COLO829 (cell line): Measurements from ENCODE around the gene NFIL3.
"Not testable (repeated sequence)": the region's sequence is repeated elsewhere in the genome, so short reads cannot be mapped to it uniquely, and the experiment has no call there.

Experiments
- DNase-seq: peaks from one replicate; pipeline ENCODE4 v3.0.0; 2012; ENCODE audit warnings: low spot score

Gene NFIL3

DNA sequence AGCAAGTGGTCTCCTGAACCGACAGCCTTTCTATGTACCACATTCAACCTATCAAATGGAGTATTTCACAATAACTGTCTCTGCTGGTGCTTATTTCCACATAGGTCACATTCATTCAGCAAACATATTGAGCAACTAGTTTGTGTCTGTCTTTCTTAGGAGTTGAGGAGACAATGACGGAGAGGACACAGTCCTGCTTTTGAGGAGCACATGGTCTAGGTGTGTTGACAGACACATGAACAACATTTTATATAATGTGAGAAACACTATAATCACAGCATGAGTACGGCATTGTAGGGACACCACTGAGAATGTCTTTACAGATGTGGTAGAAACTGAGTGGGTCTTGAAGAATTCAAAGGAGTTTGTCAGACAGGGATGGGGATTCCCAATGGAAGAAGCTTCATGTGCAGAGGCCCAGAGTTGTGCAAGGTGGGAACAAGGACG is 28.5 kb downstream of the NFIL3 start:
- no peak for DNase-seq

DNA sequence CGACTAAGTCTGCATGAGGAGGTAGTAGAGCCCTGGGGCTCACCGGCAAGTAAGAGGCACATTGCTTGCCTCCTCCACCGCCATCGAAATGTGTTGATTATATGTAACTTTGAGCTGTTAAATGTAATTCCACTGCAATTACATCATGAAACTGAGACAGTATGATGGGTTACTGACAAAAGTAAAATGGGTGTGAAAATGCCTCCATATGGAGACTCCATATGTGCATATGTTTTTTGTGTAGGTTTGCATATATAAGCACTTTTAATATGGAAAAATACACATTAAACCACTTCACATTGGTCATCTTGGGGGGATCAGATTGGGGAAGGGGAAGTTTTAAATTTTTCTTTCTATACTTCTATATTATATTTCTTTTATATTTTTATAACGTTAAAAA is 29.8 kb downstream of the NFIL3 start:
- DNase-seq = no peak

DNA sequence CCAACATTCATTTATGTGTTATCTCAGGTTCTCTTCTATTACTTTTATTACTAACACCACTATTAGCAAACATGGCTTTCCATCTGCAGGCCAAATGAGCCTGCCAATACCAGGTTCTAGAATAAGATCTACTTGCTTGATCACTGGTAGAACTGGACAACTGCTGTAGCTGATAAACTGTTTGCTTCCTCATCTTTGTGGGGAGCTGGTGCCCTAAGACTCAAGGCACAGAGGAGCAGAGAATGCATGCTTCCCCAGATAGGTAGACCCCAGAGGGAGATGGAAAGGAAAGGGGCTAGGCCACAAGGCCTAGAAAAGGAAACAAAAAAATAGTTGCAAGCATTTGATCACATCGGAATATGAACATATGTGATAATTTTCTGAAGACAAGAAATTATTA is 31.2 kb downstream of the NFIL3 start:
- DNase-seq = no peak

DNA sequence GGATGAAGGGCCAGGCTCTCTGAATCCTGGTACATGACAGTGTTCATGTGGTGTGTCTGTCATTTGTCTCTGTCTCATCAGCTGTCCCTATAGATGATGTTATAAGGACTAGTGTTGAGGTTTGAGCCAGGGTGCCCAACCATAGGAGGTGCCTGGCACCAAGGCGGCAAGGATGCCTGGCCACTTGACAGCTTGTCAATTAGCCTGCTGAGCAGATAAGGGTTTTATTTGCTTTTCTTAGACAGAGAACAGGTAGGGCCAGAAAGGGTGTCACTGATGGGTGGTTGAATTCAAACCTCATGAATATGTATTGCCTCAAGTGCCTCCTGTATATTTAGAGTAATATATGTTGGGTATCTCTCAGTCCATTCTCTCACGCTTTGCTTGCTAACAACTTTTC is 31.8 kb downstream of the NFIL3 start:
- DNase-seq = no peak

DNA sequence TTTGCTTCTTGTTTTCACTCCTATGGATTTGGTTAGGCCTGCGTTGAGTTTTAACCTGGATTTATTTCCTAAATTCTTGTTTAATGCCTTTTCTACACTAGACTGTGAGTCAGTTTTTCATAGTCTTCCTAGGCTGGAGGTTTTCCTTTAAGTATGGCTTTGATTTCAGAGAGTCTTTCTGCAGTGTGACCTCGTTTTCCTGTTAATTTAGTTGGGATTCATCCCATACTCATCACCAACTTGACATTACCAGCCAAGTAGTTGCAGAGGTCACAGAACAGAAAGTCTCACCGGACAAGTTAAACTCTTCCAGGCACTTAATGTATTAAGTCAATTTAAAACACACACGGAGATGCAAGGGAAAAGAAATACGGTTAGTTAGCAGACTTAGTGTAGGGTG is 32.2 kb downstream of the NFIL3 start:
- DNase-seq = no peak

DNA sequence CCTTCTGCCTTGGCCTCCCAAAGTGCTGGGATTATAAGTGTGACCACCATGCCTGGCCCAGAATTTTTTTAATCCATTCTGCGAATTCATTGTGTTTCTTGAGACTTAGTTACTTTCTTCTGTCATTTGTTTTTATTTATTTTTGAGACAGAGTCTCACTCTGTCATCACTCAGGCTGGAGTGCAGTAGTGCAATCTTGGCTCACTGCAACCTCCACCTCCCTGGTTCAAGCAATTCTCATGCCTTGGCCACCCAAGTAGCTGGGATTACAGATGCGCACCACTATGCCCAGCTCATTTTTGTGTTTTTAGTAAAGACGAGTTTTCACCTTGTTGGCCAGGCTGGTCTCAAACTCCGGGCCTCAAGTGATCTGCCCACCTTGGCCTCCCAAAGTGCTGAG is 33.9 kb downstream of the NFIL3 start:
- not testable (repeated sequence) for DNase-seq

DNA sequence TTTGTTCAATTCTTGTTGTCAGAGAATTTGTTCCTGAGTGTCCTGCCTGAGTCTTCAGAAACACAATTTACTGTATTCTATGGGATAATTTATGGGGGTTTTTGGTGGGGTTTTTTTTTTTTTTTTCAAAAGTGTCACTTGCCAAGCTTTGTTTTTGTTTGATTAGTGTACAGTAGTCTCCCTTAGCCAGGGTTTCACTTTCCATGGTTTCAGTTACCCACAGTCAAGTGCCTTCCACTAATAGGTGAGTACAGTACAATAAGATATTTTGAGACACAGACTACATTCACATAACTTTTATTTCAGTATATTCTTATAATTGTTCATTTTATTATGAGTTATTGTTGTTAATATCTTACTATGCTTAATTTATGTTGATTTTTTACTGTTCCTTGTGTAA is 36.9 kb downstream of the NFIL3 start:
- no peak for DNase-seq

DNA sequence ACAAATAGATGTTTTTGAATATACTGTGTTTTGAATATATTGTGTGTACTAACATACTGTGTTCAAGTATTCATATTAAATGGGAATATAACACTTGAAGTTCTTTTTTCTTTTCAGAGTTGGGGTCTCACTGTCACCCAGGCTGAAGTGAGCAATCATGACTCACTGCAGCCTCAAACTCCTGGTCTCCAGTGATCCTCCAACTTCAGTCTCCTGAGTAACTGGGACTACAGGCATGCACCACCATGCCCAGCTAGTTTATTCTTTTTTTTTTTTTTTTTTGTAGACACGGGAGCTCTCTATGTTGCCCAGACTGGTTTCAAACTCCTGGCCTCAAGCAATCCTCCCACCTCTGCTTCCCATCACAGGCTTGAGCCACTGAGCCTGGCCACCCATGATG is 38.7 kb downstream of the NFIL3 start:
- DNase-seq = no peak

DNA sequence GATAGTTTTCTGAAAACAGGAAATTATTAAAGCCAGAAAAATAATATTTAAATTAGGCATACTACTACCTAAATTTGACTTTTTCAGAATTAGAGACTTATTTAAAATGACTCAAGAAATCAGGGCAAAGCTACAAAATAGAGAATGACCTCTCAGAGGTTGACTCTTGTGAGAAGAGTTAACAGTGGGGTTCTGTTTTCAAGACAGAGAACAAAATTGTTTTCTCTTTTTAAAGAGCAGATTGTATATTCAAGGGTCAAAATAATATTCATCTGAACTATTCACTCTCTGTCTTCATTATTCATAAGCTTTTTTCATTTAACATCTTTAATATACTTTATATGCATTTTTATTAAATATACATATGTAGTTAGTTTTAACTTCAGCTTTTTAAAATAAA is 40.1 kb downstream of the NFIL3 start:
- DNase-seq = peak; percentile 65

DNA sequence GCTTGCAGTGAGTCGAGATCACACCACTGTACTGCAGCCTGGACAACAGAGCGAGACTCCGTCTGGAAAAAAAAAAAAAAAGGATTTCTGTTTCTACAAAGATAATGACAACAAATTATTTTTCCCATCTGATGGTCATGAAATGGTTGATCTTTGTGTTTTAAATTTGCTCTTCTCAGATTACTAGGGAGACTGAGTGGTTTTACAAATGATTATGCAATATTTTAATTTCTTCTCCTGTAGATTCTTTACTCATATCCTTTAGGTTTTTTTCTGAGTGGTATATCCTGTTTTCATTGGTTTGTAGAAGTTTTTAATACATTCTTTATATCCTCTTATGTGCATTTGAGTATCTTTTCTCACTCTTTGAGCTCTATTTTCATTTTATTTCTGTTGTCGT is 41.3 kb downstream of the NFIL3 start:
- no peak for DNase-seq

DNA sequence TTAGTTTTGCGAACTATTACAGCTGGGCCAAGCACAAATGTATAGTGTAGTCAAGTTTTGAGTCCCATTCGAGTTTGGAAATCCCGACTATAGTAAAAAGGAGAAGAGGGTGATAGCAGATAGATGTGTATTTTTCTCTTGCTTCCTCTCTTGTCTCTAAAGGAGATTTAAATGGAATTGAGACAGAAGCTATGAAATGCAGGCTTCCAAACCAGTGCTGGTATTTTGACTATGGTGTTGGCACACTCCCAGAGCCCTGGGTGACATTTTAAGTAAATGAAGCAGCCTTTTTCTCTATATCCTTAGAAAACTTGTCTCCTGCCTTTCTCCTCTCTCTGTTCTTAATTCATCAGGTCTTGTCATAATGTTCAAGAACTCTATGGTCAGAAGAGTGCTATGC is 44.2 kb downstream of the NFIL3 start:
- no peak for DNase-seq

DNA sequence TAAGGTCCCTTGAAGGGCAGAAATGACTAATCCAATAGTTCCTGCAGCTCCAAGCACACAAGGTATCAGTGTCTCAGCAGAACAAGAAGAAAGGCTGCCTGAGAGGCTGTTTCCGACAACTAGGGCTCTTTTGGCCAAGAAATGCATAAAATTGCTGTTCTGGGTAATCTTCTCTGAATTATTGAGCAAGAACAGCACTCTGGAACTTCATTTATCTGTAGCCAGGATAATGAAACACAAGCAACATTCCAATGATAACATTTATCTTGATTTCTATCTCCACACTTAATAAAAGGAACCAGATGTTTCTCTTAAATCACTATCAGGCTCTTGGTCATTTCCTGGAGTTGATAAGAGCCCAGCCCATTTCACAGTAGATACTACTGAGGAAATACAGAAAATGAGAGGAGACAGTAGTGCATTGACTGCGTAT is 44.9 kb downstream of the NFIL3 start:
- DNase-seq = no peak

DNA sequence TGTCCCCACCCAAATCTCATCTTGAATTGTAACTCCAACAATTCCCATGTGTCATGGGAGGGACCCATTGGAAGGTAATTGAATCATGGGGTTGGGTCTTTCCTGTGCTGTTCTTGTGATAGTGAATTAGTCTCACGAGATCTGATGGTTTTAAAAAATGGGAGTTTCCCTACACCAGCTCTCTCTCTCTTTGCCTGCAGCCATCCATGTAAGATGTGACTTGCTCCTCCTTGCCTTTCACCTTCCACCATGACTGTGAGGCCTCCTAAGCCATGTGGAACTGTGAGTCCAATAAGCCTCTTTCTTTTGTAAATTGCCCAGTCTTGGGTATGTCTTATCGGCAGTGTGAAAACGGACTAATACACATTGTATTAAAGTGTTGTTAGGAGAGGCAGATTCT is 45.6 kb downstream of the NFIL3 start:
- DNase-seq = not testable (repeated sequence)

DNA sequence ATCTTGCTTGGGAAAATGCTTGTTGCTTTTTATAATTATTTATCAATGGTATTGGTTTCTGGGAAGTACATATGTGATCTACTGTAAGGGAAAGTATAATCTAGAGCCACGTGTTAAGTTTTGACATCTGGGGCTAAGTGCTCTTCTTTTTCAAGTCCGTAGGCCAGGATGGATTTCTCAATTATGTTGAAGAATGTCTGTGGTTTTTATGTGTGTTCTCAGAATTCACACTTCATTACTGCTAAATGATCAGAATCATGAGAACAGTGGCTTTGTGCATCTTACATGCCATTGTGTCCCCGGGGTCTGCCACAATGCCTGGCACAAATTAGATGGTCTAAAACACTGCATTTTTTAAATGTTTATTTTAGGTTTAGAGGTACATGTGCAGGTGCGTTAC is 47.4 kb downstream of the NFIL3 start:
- no peak for DNase-seq

DNA sequence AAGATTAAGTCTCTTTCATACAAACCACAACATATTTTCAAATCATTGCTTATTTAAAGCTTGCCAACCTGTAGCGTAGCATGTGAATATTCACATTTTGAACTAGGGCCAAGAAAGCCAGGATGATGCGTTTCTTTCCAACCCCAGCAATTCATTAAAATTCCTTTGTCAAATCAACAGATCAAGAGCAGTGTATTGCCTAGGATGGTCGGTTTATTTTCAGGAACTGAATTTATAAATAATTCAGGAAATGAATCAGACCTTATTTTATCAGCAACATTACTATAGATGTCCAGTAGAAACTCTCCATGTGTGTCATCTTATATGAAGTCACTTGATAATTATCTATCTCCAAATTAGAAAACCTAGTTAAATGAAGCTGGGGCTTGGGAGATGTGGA is 48.7 kb downstream of the NFIL3 start:
- DNase-seq = no peak

DNA sequence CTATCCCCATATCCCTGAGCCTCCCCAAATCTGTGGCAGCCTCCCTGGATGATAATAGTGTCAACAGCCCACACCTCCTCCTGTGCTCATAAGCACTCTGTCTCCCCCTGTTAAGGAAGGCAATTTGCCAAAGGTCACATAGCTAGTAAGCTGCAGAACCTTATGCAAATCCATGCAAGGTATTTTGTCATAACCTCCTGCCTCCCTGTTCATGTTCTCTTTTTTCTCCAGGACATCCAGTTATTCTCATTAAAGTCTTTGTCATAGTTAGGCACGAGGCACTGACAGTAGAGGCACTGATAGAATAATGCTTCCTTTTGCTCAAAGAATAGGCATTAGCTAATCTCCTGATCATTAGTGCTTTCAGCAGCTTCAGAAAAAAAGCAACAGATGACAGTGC is 51.7 kb downstream of the NFIL3 start:
- no peak for DNase-seq

DNA sequence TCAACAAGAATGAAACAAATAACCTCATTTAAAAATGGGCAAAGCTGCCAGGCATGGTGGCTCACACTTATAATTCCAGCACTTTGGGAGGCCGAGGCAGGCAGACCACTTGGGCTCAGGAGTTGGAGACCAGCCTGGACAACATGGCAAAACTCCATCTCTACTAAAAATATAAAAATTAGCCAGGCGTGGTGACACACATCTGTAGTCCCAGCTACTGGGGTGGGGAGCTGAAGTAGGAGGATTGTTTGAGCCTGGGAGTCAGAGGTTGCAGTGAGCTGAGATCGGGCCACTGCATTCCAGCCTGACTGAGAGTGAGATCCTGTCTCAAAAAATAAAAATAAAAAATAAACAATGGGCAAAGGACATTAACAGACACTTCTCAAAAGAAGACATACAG is 53.6 kb downstream of the NFIL3 start:
- DNase-seq = not testable (repeated sequence)

DNA sequence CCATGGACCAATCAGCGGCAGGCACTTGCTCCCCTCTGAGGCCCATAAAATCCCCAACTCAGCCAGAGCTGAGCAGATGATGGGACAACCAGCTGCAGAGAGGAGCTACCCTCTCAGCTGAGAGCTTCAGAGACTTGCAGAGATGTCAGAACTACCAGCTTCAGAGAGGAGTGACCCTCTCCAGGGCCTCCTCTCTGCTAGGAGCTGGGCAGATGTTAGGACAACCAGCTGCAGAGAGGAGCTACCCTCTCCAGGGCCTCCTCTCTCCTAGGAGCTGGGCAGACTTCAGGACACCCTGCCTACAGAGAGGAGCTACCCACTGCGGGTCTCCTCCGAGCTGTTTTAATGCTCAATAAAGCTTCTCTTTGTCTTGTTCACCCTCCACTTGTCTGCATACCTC is 58.9 kb downstream of the NFIL3 start:
- no peak for DNase-seq

DNA sequence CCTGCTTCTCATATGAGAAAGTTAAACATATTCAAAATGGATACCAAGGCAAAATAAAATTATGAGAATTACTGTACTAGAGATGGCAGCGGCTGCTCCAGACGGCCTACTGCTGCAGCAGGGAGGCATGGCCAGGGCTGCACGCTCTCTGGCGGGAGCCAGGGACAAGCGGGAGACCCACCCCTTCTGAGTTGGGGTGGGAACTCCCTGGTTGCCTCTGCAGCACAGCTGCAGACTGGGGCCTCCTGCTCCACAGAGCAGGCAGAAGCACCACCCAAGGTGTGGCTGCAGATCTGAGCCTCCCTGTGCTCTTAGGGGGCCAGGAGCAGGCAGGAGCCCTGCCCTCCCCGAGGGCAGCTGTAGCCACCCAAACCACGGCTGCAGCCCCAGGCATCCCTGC is 59.6 kb downstream of the NFIL3 start:
- DNase-seq = no peak

DNA sequence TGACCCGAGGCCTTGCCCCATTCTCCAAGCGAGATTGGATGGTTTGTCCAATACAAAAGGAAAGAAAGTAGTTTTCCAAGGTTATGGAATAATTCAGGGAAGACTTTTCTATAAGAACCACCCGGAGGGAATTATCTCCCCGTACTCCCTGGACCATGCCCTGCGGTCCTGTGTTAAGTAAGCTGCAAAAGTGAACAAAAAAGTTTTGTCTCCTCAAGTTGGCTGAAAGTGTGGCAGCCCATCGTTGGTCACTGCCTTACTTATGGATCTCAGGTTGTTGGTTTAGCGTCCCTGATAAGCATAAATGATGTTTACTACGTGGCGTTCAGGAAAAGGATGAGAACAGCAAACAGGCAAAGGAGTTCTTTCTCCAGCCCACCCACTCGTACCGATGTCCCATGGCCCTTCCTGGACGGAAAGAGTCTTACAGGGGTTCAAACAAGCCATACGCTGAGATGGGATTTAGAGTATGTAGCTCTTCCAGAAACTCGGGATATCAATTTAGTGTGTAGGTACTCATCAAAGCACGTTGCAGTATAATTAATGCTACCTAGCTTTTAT is 61.5 kb downstream of the NFIL3 start:
- no peak for DNase-seq

DNA sequence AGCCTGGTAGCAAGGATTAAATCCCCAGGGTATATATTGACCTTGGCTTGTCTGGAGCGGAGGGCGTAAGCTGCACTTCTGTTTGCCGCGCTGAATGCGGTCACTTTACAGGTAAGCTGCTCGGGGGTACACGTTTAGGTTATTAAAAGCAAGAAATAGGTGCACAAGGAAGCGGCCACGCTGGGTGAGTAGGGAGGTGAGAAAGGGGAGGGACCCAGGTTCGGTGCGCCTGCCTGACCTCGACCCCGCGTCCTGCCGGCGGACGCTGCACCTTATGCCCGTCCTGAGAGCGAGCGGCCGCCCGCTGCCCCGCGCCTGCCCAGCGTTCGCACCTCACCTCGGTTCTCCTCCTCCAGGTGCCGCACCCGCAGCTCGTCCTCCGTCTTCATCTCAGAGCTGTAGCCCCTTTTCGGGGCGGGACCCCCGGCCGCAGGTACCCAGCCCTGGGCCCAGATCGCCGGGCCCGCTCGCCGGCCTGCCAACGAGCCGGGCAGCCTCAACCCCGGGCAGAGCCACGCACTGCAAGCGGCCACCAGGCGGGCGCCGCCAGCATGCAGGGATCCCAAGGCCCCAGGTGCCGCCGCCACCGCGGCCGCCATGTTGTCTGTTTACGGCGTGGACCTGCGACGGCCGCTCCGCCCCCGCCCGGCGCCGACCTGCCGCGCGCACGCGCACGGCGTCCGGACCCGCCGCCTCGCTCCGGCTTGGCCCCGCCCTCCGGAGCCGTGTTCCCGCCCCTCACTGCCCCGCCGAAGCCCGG is 62.2 kb downstream of the NFIL3 start, which contains the start of gene AUH:
Gene AUH (minus strand): TSS at position 628 of the 760 bp plus-strand sequence. CDS start 29 bp downstream, at position 599.
- DNase-seq = peak; percentile 90

DNA sequence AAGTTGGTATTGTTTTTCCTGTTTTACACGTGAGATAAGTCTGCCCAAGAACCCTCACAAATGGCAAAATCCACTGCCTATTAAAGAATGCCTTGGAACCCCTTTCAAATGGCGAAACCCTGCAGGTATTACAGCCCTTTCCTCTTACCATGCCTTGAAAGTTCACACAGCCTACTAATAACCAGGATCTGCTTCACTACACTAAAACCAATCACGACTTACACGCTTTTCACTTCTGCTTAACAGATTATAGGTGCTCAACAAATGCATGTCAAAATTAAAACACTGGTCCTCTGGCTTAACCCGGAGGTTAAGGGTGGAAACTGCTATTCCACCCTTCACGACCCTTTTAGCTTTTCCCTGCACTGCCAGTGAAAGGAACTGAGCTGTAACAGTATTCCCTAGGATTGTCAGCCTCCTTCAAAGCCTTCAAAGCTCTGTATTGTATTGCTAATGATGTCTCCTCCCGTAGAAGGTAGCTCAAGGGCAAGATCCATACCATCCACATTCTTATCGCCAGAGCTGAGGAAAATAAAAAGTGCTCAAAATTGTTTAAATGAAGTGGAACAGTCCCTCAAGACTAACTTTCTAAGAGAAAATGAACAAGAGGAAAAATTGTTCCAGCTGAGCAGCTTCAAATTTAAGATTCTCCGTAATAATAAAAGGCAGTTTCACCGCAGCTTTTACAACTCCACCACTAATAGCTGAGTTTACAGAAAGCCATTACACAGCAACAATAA is 62.9 kb downstream of the NFIL3 start:
- no peak for DNase-seq
